HepG2 (cell line): ENCODE data around the gene AGBL1. TPM values are rescaled to one million over a fixed set of nuclear protein-coding genes. Genes with fewer than 3 reads are reported as not detected.

Experiments used
- ATAC-seq: fragments of 200-7000 bp; cut with Tn5 transposase; 3 replicates; pipeline ENCODE4 v1.9.1; 2020; ENCODE audit warnings: mild to moderate bottlenecking, moderate library complexity
- BruUV-seq: library from RNA; stranded (reverse); fragments of 400-500 nt; replicated peaks from 2 replicates; lab custom pipeline; 2021; lab: Mats Ljungman, UMichigan
- CTCF ChIA-PET: fragments of 300-600 bp; formaldehyde crosslinking; extraction: SDS; loops from one replicate; lab custom pipeline; 2021; ENCODE audit warnings: low total read pairs, inconsistent platforms, low intra/inter-chr PET ratio; lab: Yijun Ruan, JAX
- POLR2A ChIA-PET: fragments of 350-600 bp; sonication (Branson Sonifier 250); formaldehyde crosslinking; loops from one replicate; lab custom pipeline; 2020; ENCODE audit warnings: antibody characterized with exemption, inconsistent platforms; lab: Yijun Ruan, JAX
- DNase-seq: peaks from one replicate; pipeline ENCODE4 v3.0.0-alpha.2; 2015; ENCODE audit warnings: low spot score
- FAIRE-seq: peaks from 3 replicates; lab custom pipeline; 2011; peaks lifted over from hg19 to GRCh38; lab: Jason Lieb, UNC
- H2AFZ ChIP-seq: one replicate; pipeline ENCODE4 v1.6.1; 2011; ENCODE audit warnings: low read length, inconsistent platforms
- H3K27ac ChIP-seq: fragments of 300-600 bp; 3 replicates; pipeline ENCODE4 v1.8.0; 2011; ENCODE audit warnings: mixed run types, mild to moderate bottlenecking, mixed read lengths, low read length, inconsistent platforms; ENCODE audit not compliant: insufficient read depth; ENCODE audit errors: extremely low read length
- H3K27me3 ChIP-seq, 2 experiments: fragments of 200-600 bp in 1 of 2; 2 replicates in 1 of 2; 3 replicates in 1 of 2; pipeline versions ENCODE4 v1.6.0 to v1.8.0; 2011; ENCODE audit warnings: low read length in 2 of 2, mild to moderate bottlenecking in 2 of 2, moderate library complexity in 2 of 2, inconsistent platforms in 1 of 2; ENCODE audit not compliant: insufficient read depth in 2 of 2, control insufficient read depth in 1 of 2
- H3K36me3 ChIP-seq, 2 experiments: fragments of 200-600 bp in 1 of 2; replicated peaks in 1 of 2; 2 replicates in 1 of 2; 3 replicates in 1 of 2; pipeline versions ENCODE4 v1.5.1 to v1.8.0; 2011; ENCODE audit warnings: low read length in 2 of 2, inconsistent platforms in 1 of 2; ENCODE audit not compliant: insufficient read depth in 2 of 2, control insufficient read depth in 1 of 2
- H3K4me1 ChIP-seq: 2 replicates; pipeline ENCODE4 v1.5.1; 2012; ENCODE audit warnings: low read length, inconsistent platforms; ENCODE audit not compliant: insufficient read depth
- H3K4me2 ChIP-seq: 2 replicates; pipeline ENCODE4 v1.6.0; 2011; ENCODE audit warnings: low read depth, low read length, inconsistent platforms
- H3K4me3 ChIP-seq, 3 experiments: fragments of 200-600 bp in 1 of 3; sonication (generic), shearing (Covaris generic) in 1 of 3; replicated peaks in 1 of 3; 2 replicates each; pipeline ENCODE4 v1.5.1; 2011 to 2016; ENCODE audit warnings: low read length in 3 of 3, inconsistent platforms in 2 of 3, low read depth in 2 of 3, mild to moderate bottlenecking in 2 of 3, control low read depth in 1 of 3, mixed read lengths in 1 of 3; ENCODE audit not compliant: insufficient read depth in 1 of 3
- H3K79me2 ChIP-seq: one replicate; pipeline ENCODE4 v1.6.1; 2011; ENCODE audit warnings: low read length, inconsistent platforms; ENCODE audit not compliant: insufficient read depth
- H3K9ac ChIP-seq: 2 replicates; pipeline ENCODE4 v1.6.0; 2011; ENCODE audit warnings: mild to moderate bottlenecking, low read depth, low read length, inconsistent platforms; ENCODE audit not compliant: insufficient read depth
- H3K9me3 ChIP-seq: 2 replicates; pipeline ENCODE4 v1.5.1; 2012; ENCODE audit warnings: mild to moderate bottlenecking, low read length
- H4K20me1 ChIP-seq: 2 replicates; pipeline ENCODE4 v1.6.0; 2011; ENCODE audit warnings: inconsistent platforms, mild to moderate bottlenecking, low read length, moderate library complexity; ENCODE audit not compliant: insufficient read depth
- GTF3A ChIP-seq: sonication (generic); formaldehyde crosslinking; conservative IDR thresholded peaks from 2 replicates; pipeline ENCODE4 v1.4.0; 2020; ENCODE audit warnings: mild to moderate bottlenecking, missing genetic modification reagents
- LRRFIP1 ChIP-seq: sonication (generic); formaldehyde crosslinking; conservative IDR thresholded peaks from 2 replicates; pipeline ENCODE4 v1.4.0; 2020; ENCODE audit warnings: missing genetic modification reagents
- NBN ChIP-seq: fragments of 450-650 bp; conservative IDR thresholded peaks from 2 replicates; pipeline ENCODE4 v1.6.1; 2017
- NFE2L1 ChIP-seq: sonication (generic); formaldehyde crosslinking; IDR thresholded peaks from 2 replicates; pipeline ENCODE4 v1.4.0; 2020; ENCODE audit warnings: missing genetic modification reagents, mild to moderate bottlenecking, borderline replicate concordance
- NFYC ChIP-seq: IDR thresholded peaks from 2 replicates; pipeline ENCODE4 v1.6.1; 2016; ENCODE audit warnings: missing genetic modification reagents, missing compliant biosample characterization
- NR2F1 ChIP-seq, 2 experiments: fragments of 450-650 bp in 1 of 2; formaldehyde crosslinking in 1 of 2; IDR thresholded peaks; 2 replicates each; pipeline versions ENCODE4 v1.5.0 to v1.6.1; 2016 to 2020; ENCODE audit warnings: mild to moderate bottlenecking in 1 of 2, missing compliant biosample characterization in 1 of 2, missing genetic modification reagents in 1 of 2, moderate library complexity in 1 of 2
- PAX8 ChIP-seq: sonication (generic); formaldehyde crosslinking; IDR thresholded peaks from 2 replicates; pipeline ENCODE4 v1.8.0; 2022; ENCODE audit warnings: mild to moderate bottlenecking, missing genetic modification reagents, borderline replicate concordance
- TBL1XR1 ChIP-seq: fragments of 150-350 bp; IDR thresholded peaks from 2 replicates; pipeline ENCODE4 v1.6.1; 2014; ENCODE audit warnings: borderline replicate concordance, low read length; ENCODE audit not compliant: partially characterized antibody
- TBP ChIP-seq: sonication (generic); formaldehyde crosslinking; IDR thresholded peaks from 2 replicates; pipeline ENCODE4 v1.5.0; 2020; ENCODE audit warnings: missing genetic modification reagents
- THYN1 ChIP-seq: sonication (generic); formaldehyde crosslinking; IDR thresholded peaks from 2 replicates; pipeline ENCODE4 v1.8.1; 2023; ENCODE audit warnings: low read depth, mild to moderate bottlenecking, moderate library complexity, missing genetic modification reagents, borderline replicate concordance
- ZFP41 ChIP-seq: sonication (generic); formaldehyde crosslinking; IDR thresholded peaks from 2 replicates; pipeline ENCODE4 v1.4.0; 2020; ENCODE audit warnings: mild to moderate bottlenecking, missing genetic modification reagents, borderline replicate concordance
- ZKSCAN1 ChIP-seq: fragments of 150-350 bp; IDR thresholded peaks from 2 replicates; pipeline ENCODE4 v1.6.1; 2014; ENCODE audit warnings: low read length
- ZNF547 ChIP-seq: sonication (generic); formaldehyde crosslinking; IDR thresholded peaks from 2 replicates; pipeline ENCODE4 v1.5.1; 2020; ENCODE audit warnings: mild to moderate bottlenecking, missing genetic modification reagents
- ZNF549 ChIP-seq: sonication (generic); formaldehyde crosslinking; IDR thresholded peaks from 2 replicates; pipeline ENCODE4 v1.5.0; 2020; ENCODE audit warnings: missing genetic modification reagents
- ZNF562 ChIP-seq: sonication (generic); formaldehyde crosslinking; IDR thresholded peaks from 2 replicates; pipeline ENCODE4 v1.8.0; 2022; ENCODE audit warnings: missing genetic modification reagents, borderline replicate concordance
- ZNF660 ChIP-seq: sonication (generic); formaldehyde crosslinking; IDR thresholded peaks from 2 replicates; pipeline ENCODE4 v1.5.1; 2020; ENCODE audit warnings: mild to moderate bottlenecking, low read depth, missing genetic modification reagents, borderline replicate concordance
- ZNF878 ChIP-seq: sonication (generic); formaldehyde crosslinking; IDR thresholded peaks from 2 replicates; pipeline ENCODE4 v1.8.1; 2023; ENCODE audit warnings: mild to moderate bottlenecking, missing genetic modification reagents, moderate library complexity
- WGBS: methylation state at CpG from one replicate; pipeline ENCODE4 v1.1.6; 2017; ENCODE audit warnings: low lambda C conversion rate; 5-methylcytosine and 5-hydroxymethylcytosine counted together
- in situ Hi-C: cut with HindIII; loops from 2 replicates; pipeline ENCODE4 v1.10.0; 2017; ENCODE audit warnings: low pct_unique_long_range_greater_than_20kb; ENCODE audit not compliant: extremely low pct_ligation_motif_present
- intact Hi-C: fragments of 100-400 bp; cut with micrococcal nuclease; formaldehyde crosslinking; loops from one replicate; pipeline ENCODE4 v1.10.0; 2022; ENCODE audit not compliant: unreplicated experiment
- polyA plus RNA-seq, 8 experiments: library from polyadenylated mRNA; depleted of rRNA in 3 of 8; stranded (reverse) in 7 of 8; unstranded in 1 of 8; fragments of >200 nt; fragmentation: Illumina TruSeq in 4 of 8; extraction: Trizol in 4 of 8; gene quantifications; 2 replicates each; pipeline versions ENCODE4 v1.2.1 to v1.2.3, GENCODE V29; 2011 to 2016; ENCODE audit warnings: low read depth in 4 of 8, missing spikeins in 1 of 8, mixed read lengths in 1 of 8; ENCODE audit not compliant: insufficient read depth in 1 of 8
- total RNA-seq, 5 experiments: library from RNA; depleted of rRNA; stranded (reverse); fragments of >200 nt; fragmentation: Illumina TruSeq; extraction: Trizol; gene quantifications; 2 replicates each; pipeline ENCODE4 v1.2.3, GENCODE V29; 2016; ENCODE audit warnings: low read depth in 1 of 5
- TF ChIP-seq, protein P1 (sequence below), 2 experiments: fragments of 450-650 bp in 1 of 2; sonication (generic) in 1 of 2; formaldehyde crosslinking; IDR thresholded peaks; 2 replicates each; pipeline versions ENCODE4 v1.5.0 to v1.8.0; 2020 to 2022; ENCODE audit warnings: mild to moderate bottlenecking in 1 of 2, missing genetic modification reagents in 1 of 2
- TF ChIP-seq, protein P2 (sequence below): sonication (generic); formaldehyde crosslinking; IDR thresholded peaks from 2 replicates; pipeline ENCODE4 v1.5.0; 2020; ENCODE audit warnings: mild to moderate bottlenecking, missing genetic modification reagents

AGBL1 gene
- total and polyA plus RNA-seq, 2 of the 13 experiments (the other 11 are each of a cell fraction or from before 2014, with no cell fraction given), result 0.01 TPM; not detected in 1

DNA sequence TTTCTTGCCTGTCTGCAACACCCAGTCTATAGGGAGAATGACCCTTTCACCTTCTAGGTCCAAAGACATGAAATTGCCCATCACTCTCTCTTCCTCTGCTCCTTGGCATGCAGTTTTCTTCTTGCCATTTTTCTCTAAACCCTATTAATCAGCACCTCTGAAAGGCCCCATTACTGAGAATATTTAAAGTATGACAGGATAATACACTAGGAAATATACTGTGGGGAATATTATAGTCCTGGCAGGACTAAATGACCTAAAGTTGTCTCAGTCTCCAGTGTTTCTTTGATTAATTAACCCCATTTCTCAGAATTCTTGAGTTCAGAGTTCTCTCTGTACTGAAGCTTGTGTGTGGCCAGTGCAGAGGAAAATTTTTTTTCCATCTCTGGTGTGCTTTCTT is 730.7 kb downstream of the AGBL1 start (continued):
- TF ChIP-seq ZNF660 (CRISPR knock-in tag), result no peak
- TF ChIP-seq, protein P1, sequence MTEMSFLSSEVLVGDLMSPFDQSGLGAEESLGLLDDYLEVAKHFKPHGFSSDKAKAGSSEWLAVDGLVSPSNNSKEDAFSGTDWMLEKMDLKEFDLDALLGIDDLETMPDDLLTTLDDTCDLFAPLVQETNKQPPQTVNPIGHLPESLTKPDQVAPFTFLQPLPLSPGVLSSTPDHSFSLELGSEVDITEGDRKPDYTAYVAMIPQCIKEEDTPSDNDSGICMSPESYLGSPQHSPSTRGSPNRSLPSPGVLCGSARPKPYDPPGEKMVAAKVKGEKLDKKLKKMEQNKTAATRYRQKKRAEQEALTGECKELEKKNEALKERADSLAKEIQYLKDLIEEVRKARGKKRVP (CRISPR knock-in tag; IDR thresholded peaks at IDR 0.05), result no peak
- TF ChIP-seq, all 625 proteins: peak for 0

GRCh38 chr15:86813892-86814291 is 734.2 kb downstream of the AGBL1 start:
- Histone ChIP-seq H3K36me3 (no peaks in the 10 kb centered on the region), H3K4me1 (no peaks in the 10 kb centered on the region), H3K4me3 (no peak overlapping the region), H3K9me3 (peaks cover 99% of the 10 kb centered on the region), H3K27me3 (no peaks in the 10 kb centered on the region), H3K4me2 (no peak overlapping the region), H4K20me1 (no peaks in the 10 kb centered on the region), H2AFZ (no peak overlapping the region), H3K27ac (no peak overlapping the region), H3K79me2 (no peaks in the 10 kb centered on the region), H3K9ac (no peak overlapping the region)
- BruUV-seq, result no TSS peak
- POLR2A ChIA-PET, result no interaction called here
- no peak for DNase-seq
- in situ Hi-C loops (no loop called here), intact Hi-C loops (no loop called here)
- no peak for ATAC-seq
- CTCF ChIA-PET, result no interaction called here
- WGBS, result no CpG with 5 or more reads among the region's 7 CpGs
- no peak for FAIRE-seq
- TF ChIP-seq LRRFIP1 (CRISPR knock-in tag) (no peak), GTF3A (no peak), ZNF547 (CRISPR knock-in tag) (no peak), ZNF878 (no peak), TBL1XR1 (no peak), NBN (no peak), NFYC (no peak), NR2F1 (CRISPR knock-in tag; IDR thresholded peaks at IDR 0.05) (no peak), ZFP41 (CRISPR knock-in tag) (no peak), PAX8 (CRISPR knock-in tag) (no peak), ZNF549 (CRISPR knock-in tag) (no peak), ZNF562 (CRISPR knock-in tag) (no peak), THYN1 (CRISPR knock-in tag) (no peak), TBP (no peak), ZKSCAN1 (no peak), NFE2L1 (CRISPR knock-in tag) (no peak)
- TF ChIP-seq, protein P2, sequence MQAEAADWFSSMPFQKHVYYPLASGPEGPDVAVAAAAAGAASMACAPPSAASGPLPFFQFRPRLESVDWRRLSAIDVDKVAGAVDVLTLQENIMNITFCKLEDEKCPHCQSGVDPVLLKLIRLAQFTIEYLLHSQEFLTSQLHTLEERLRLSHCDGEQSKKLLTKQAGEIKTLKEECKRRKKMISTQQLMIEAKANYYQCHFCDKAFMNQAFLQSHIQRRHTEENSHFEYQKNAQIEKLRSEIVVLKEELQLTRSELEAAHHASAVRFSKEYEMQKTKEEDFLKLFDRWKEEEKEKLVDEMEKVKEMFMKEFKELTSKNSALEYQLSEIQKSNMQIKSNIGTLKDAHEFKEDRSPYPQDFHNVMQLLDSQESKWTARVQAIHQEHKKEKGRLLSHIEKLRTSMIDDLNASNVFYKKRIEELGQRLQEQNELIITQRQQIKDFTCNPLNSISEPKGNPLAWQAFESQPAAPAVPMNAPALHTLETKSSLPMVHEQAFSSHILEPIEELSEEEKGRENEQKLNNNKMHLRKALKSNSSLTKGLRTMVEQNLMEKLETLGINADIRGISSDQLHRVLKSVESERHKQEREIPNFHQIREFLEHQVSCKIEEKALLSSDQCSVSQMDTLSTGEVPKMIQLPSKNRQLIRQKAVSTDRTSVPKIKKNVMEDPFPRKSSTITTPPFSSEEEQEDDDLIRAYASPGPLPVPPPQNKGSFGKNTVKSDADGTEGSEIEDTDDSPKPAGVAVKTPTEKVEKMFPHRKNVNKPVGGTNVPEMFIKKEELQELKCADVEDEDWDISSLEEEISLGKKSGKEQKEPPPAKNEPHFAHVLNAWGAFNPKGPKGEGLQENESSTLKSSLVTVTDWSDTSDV, result no peak
